GM12878 (cell line): ENCODE measurements around the gene GARIN5A. TPM values are rescaled to one million over a fixed set of nuclear protein-coding genes. Genes with fewer than 3 reads are reported as not detected.

Experiments used
- ATAC-seq: fragments of 200-7000 bp; cut with Tn5 transposase; 3 replicates; pipeline ENCODE4 v1.9.1; 2020; ENCODE audit warnings: mild to moderate bottlenecking, moderate library complexity
- BruUV-seq: library from RNA; stranded (reverse); fragments of 400-500 nt; replicated peaks from 2 replicates; lab custom pipeline; 2021; lab: Mats Ljungman, UMichigan
- CTCF ChIA-PET: fragments of 300-600 bp; sonication (Branson Sonifier 250); formaldehyde crosslinking; extraction: SDS; loops from one replicate; lab custom pipeline; 2021; ENCODE audit warnings: inconsistent platforms; lab: Yijun Ruan, JAX
- POLR2A ChIA-PET: fragments of 350-600 bp; formaldehyde crosslinking; extraction: SDS; loops from one replicate; lab custom pipeline; 2021; ENCODE audit warnings: inconsistent platforms; lab: Charles Lee
- RAD21 ChIA-PET: fragments of 300-600 bp; sonication (Branson Sonifier 250); formaldehyde crosslinking; loops from one replicate; lab custom pipeline; 2023; ENCODE audit warnings: antibody characterized with exemption; ENCODE audit not compliant: unreplicated experiment; lab: Charles Lee
- SMC1A ChIA-PET: fragments of 300-600 bp; sonication (Branson Sonifier 250); formaldehyde crosslinking; loops from one replicate; lab custom pipeline; 2023; ENCODE audit not compliant: unreplicated experiment, uncharacterized antibody; lab: Charles Lee
- DNase-seq: peaks from one replicate; pipeline ENCODE4 v3.0.0-alpha.2; 2011; ENCODE audit warnings: low read depth, low spot score
- FAIRE-seq: peaks from 3 replicates; lab custom pipeline; 2011; peaks lifted over from hg19 to GRCh38; lab: Jason Lieb, UNC
- H2AFZ ChIP-seq: 2 replicates; pipeline ENCODE4 v1.6.0; 2011; ENCODE audit warnings: low read depth, low read length, control low read depth; ENCODE audit not compliant: control insufficient read depth
- H3K27ac ChIP-seq: 2 replicates; pipeline ENCODE4 v1.5.1; 2011; ENCODE audit warnings: control low read depth; ENCODE audit not compliant: control insufficient read depth, insufficient read depth
- H3K27me3 ChIP-seq, 2 experiments: replicated peaks in 1 of 2; 2 replicates each; pipeline versions ENCODE4 v1.6.0 to v1.6.1; 2011; ENCODE audit warnings: low read length in 1 of 2; ENCODE audit not compliant: control insufficient read depth in 2 of 2, insufficient read depth in 2 of 2
- H3K36me3 ChIP-seq, 2 experiments: 2 replicates each; pipeline ENCODE4 v1.5.1; 2011; ENCODE audit warnings: low read length in 1 of 2; ENCODE audit not compliant: control insufficient read depth in 2 of 2, insufficient read depth in 2 of 2
- H3K4me1 ChIP-seq: 2 replicates; pipeline ENCODE4 v1.6.1; 2011; ENCODE audit warnings: mild to moderate bottlenecking, low read length, moderate library complexity, mixed read lengths; ENCODE audit not compliant: control insufficient read depth, insufficient read depth
- H3K4me2 ChIP-seq: 2 replicates; pipeline ENCODE4 v1.6.0; 2011; ENCODE audit warnings: control low read depth; ENCODE audit not compliant: control insufficient read depth, insufficient read depth
- H3K4me3 ChIP-seq: fragments of 200-600 bp; sonication (generic); 2 replicates; pipeline ENCODE4 v1.5.1; 2016
- H3K79me2 ChIP-seq: 2 replicates; pipeline ENCODE4 v1.6.0; 2011; ENCODE audit warnings: low read length; ENCODE audit not compliant: control insufficient read depth, insufficient read depth
- H3K9ac ChIP-seq: 2 replicates; pipeline ENCODE4 v1.8.0; 2011; ENCODE audit warnings: low read length, control low read depth, mixed read lengths; ENCODE audit not compliant: control insufficient read depth, insufficient read depth
- H3K9me3 ChIP-seq: replicated peaks from 3 replicates; pipeline ENCODE4 v1.5.1; 2011; ENCODE audit warnings: mild to moderate bottlenecking, low read length; ENCODE audit not compliant: control insufficient read depth, insufficient read depth
- H4K20me1 ChIP-seq: 2 replicates; pipeline ENCODE4 v1.6.0; 2011; ENCODE audit not compliant: control insufficient read depth, insufficient read depth
- BCLAF1 ChIP-seq: fragments of 450-650 bp; IDR thresholded peaks from 2 replicates; pipeline ENCODE4 v1.6.1; 2017; ENCODE audit warnings: antibody characterized with exemption, mild to moderate bottlenecking, moderate library complexity
- CHD4 ChIP-seq: fragments of 200-600 bp; sonication (generic); IDR thresholded peaks from 2 replicates; pipeline ENCODE4 v1.6.1; 2016; ENCODE audit warnings: mild to moderate bottlenecking
- CREM ChIP-seq: IDR thresholded peaks from 2 replicates; pipeline ENCODE4 v1.6.1; 2014; ENCODE audit warnings: antibody characterized with exemption, low read depth
- DPF2 ChIP-seq: fragments of 450-650 bp; IDR thresholded peaks from 2 replicates; pipeline ENCODE4 v1.6.1; 2017; ENCODE audit warnings: mild to moderate bottlenecking
- FOXM1 ChIP-seq: IDR thresholded peaks from 2 replicates; pipeline ENCODE4 v1.6.1; 2012; ENCODE audit warnings: low read depth, mild to moderate bottlenecking, inconsistent platforms, low read length, moderate library complexity
- GATAD2B ChIP-seq: fragments of 450-650 bp; conservative IDR thresholded peaks from 2 replicates; pipeline ENCODE4 v1.6.1; 2017; ENCODE audit warnings: low read depth, mild to moderate bottlenecking, moderate library complexity
- HCFC1 ChIP-seq: fragments of 150-350 bp; IDR thresholded peaks from 2 replicates; pipeline ENCODE4 v1.6.1; 2014; ENCODE audit warnings: low read length
- LARP7 ChIP-seq: fragments of 450-650 bp; IDR thresholded peaks from 2 replicates; pipeline ENCODE4 v1.6.1; 2017; ENCODE audit warnings: mild to moderate bottlenecking
- MLLT1 ChIP-seq: fragments of 450-650 bp; IDR thresholded peaks from 2 replicates; pipeline ENCODE4 v1.6.1; 2016; ENCODE audit warnings: mild to moderate bottlenecking
- NFYB ChIP-seq: IDR thresholded peaks from 2 replicates; pipeline ENCODE4 v1.6.1; 2011; ENCODE audit warnings: low read depth, mild to moderate bottlenecking, low read length, improper control_type of control experiment, moderate library complexity; ENCODE audit not compliant: insufficient read depth
- PAX5 ChIP-seq: IDR thresholded peaks from 2 replicates; pipeline ENCODE4 v1.6.1; 2011; ENCODE audit warnings: low read depth, low read length, borderline replicate concordance
- SMAD5 ChIP-seq: IDR thresholded peaks from 2 replicates; pipeline ENCODE4 v1.6.1; 2016; ENCODE audit warnings: antibody characterized with exemption, low read depth
- SMC3 ChIP-seq: IDR thresholded peaks from 2 replicates; pipeline ENCODE4 v1.6.1; 2011; ENCODE audit warnings: low read length, improper control_type of control experiment, borderline replicate concordance
- SPI1 ChIP-seq: IDR thresholded peaks from 2 replicates; pipeline ENCODE4 v1.6.1; 2011; ENCODE audit warnings: low read depth, mild to moderate bottlenecking, low read length, moderate library complexity, borderline replicate concordance; ENCODE audit not compliant: insufficient read depth
- WGBS: methylation state at CpG from one replicate; pipeline ENCODE4 v1.1.6; 2016; ENCODE audit warnings: low lambda C conversion rate; ENCODE audit not compliant: insufficient replicate concordance, insufficient coverage; ENCODE audit errors: missing lambda C conversion rate; 5-methylcytosine and 5-hydroxymethylcytosine counted together
- in situ Hi-C: fragments of 300-500 bp; cut with MboI; formaldehyde crosslinking; loops from 9 replicates; pipeline ENCODE4 v1.14.3; 2018; ENCODE audit warnings: mixed read lengths
- intact Hi-C: fragments of 100-400 bp; cut with micrococcal nuclease; formaldehyde crosslinking; loops from one replicate; pipeline ENCODE4 v1.14.2; 2022; ENCODE audit not compliant: unreplicated experiment
- polyA plus RNA-seq, 11 experiments: library from polyadenylated mRNA; depleted of rRNA in 4 of 11; unstranded in 6 of 11; stranded (reverse) in 5 of 11; fragments of >200 nt; fragmentation: Nextera tagmentation in 4 of 11; fragmentation: Illumina TruSeq in 1 of 11; extraction: Ambion mirVana in 4 of 11; extraction: Trizol in 1 of 11; gene quantifications; 1 replicate in 1 of 11; 2 replicates in 10 of 11; pipeline versions ENCODE4 v1.2.1 to v1.2.3, GENCODE V29; 2011 to 2016; ENCODE audit warnings: inconsistent platforms in 2 of 11, missing spikeins in 2 of 11, low read depth in 1 of 11
- total RNA-seq, 4 experiments: library from RNA; depleted of rRNA in 3 of 4; stranded (reverse); fragments of >200 nt in 3 of 4; fragmentation: Illumina TruSeq in 1 of 4; extraction: Trizol in 1 of 4; gene quantifications; 2 replicates each; pipeline versions ENCODE4 v1.2.1 to v1.2.3, GENCODE V29; 2013 to 2021
- TF ChIP-seq, protein P1 (sequence below): fragments of 450-650 bp; formaldehyde crosslinking; IDR thresholded peaks from 2 replicates; pipeline ENCODE4 v1.4.0; 2022; ENCODE audit warnings: mild to moderate bottlenecking, moderate library complexity

GARIN5A gene
- total and polyA plus RNA-seq, 10 of the 15 experiments (the other 5 are each of a cell fraction or from before 2014, with no cell fraction given), result 0.18 to 1.2 (median 0.24) TPM; not detected in 6

GRCh38 chr19:50430888-50431342 lies 45.7 kb downstream of the GARIN5A start (continued):
- TF ChIP-seq BCLAF1 (no peak), NFYB (no peak), PAX5 (no peak), LARP7 (no peak), FOXM1 (no peak), HCFC1 (no peak)

DNA sequence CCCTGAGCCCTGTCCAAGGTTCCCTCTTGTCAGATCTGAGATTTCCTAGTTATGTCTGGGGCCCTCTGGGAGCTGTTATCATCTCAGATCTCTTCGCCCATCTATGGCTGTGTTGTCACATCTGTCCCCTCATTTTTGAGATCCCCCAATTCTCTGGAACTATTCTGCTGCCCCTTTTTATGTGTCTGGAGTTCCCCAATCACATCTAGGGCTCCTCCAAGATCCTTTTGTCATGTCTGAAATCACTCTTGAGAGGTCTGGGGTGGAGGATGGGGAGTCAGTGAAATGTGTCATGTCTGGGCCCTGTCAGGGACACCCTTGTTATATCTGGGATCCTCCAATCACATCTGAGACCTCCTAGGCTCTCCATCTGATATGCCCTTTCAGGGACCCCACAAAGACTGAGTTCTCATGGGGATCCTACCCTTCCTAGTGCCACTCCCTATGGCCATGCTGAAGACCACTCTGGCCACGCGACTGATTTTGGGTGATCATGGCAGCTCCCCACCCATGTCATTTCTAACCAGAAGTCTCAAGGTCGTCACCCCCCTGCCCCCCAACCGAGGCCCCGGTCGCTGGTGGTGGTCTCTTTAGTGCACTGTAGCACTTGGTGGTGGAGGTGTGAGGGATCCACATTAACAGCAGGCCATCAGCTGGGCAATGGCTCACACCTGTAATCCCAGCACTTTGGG lies 47.7 kb downstream of the GARIN5A start:
- CTCF ChIA-PET, result interaction anchor here (0.8 to 2.1 kb wide), 2 partner anchors 13 to 72 kb away, joined by 3 to 6 read pairs; no protein-coding TSS in a partner anchor
- Histone ChIP-seq H3K36me3 (peaks cover 2 to 6% of the 10 kb centered on the region in 2 experiments; a peak in 3 of 4 replicates), H3K9me3 (no peaks in the 10 kb centered on the region), H3K79me2 (no peaks in the 10 kb centered on the region), H3K9ac (no peak overlapping the region), H3K4me1 (peaks cover 50% of the 10 kb centered on the region), H3K4me3 (no peak overlapping the region), H3K27ac (peak overlapping the region; percentile 18; the same call in 1 of the 2 replicates), H2AFZ (no peak overlapping the region), H3K27me3 (no peaks in the 10 kb centered on the region), H3K4me2 (no peak overlapping the region), H4K20me1 (no peaks in the 10 kb centered on the region)
- RAD21 ChIA-PET, result interaction anchor here (1.2 to 2.3 kb wide), 3 partner anchors 12 to 60 kb away, joined by 3 to 7 read pairs (median 5); no protein-coding TSS in a partner anchor
- in situ Hi-C loops (no loop called here), intact Hi-C loops (no loop called here)
- ATAC-seq (no peak), DNase-seq (no peak), FAIRE-seq (no peak)
- no TSS peak for BruUV-seq
- WGBS, result 93% methylated on average over 7 of the region's 7 CpGs
- SMC1A ChIA-PET, result interaction anchor here (1.1 kb wide), 1 partner anchor 58 kb away, joined by 3 read pairs; no protein-coding TSS in a partner anchor
- POLR2A ChIA-PET, result interaction anchor here (0.6 to 4.2 kb wide), 2 partner anchors 11 to 34 kb away, joined by 4 to 26 read pairs; partner anchors contain the start of gene SPIB
- no peak for TF ChIP-seq CHD4
- TF ChIP-seq CREM, result no peak
- TF ChIP-seq, protein P1, sequence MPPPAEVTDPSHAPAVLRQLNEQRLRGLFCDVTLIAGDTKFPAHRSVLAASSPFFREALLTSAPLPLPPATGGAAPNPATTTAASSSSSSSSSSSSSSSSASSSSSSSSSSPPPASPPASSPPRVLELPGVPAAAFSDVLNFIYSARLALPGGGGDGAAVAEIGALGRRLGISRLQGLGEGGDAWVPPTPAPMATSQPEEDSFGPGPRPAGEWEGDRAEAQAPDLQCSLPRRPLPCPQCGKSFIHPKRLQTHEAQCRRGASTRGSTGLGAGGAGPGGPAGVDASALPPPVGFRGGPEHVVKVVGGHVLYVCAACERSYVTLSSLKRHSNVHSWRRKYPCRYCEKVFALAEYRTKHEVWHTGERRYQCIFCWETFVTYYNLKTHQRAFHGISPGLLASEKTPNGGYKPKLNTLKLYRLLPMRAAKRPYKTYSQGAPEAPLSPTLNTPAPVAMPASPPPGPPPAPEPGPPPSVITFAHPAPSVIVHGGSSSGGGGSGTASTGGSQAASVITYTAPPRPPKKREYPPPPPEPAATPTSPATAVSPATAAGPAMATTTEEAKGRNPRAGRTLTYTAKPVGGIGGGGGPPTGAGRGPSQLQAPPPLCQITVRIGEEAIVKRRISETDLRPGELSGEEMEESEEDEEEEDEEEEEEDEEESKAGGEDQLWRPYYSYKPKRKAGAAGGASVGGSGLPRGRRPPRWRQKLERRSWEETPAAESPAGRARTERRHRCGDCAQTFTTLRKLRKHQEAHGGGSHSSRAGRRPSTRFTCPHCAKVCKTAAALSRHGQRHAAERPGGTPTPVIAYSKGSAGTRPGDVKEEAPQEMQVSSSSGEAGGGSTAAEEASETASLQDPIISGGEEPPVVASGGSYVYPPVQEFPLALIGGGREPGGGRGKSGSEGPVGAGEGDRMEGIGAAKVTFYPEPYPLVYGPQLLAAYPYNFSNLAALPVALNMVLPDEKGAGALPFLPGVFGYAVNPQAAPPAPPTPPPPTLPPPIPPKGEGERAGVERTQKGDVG (CRISPR knock-in tag), result no peak
- TF ChIP-seq SPI1, result no peak
- TF ChIP-seq MLLT1, result peak; percentile 96
- TF ChIP-seq DPF2, result no peak
- TF ChIP-seq GATAD2B, result no peak
- peak; percentile 63; the same call in 1 of the 2 replicates for TF ChIP-seq SMAD5
- TF ChIP-seq SMC3, result no peak
